Mesothelial cell of epicardium (in vitro differentiated cells): ENCODE data around the gene UCP3. TPM values are rescaled to one million over a fixed set of nuclear protein-coding genes. Genes with fewer than 3 reads are reported as not detected.
A peak's percentile ranks its signal among the peaks of the same experiment; 100 is the strongest.

Experiments used
- DNase-seq, 2 experiments: peaks; one replicate each; pipeline ENCODE4 v3.0.0; 2021; ENCODE audit warnings: low spot score in 2 of 2; ENCODE audit not compliant: unreplicated experiment in 2 of 2
- H3K27ac Mint-ChIP-seq: 2 replicates; pipeline ENCODE4 v1.8.0; 2021; ENCODE audit warnings: mixed read lengths
- H3K27me3 Mint-ChIP-seq: 2 replicates; pipeline ENCODE4 v1.8.0; 2021; ENCODE audit warnings: low read depth, mixed read lengths
- H3K36me3 Mint-ChIP-seq: 2 replicates; pipeline ENCODE4 v1.8.0; 2021; ENCODE audit warnings: mixed read lengths
- H3K4me1 Mint-ChIP-seq: 2 replicates; pipeline ENCODE4 v1.8.0; 2021; ENCODE audit warnings: mixed read lengths
- H3K4me3 Mint-ChIP-seq: 2 replicates; pipeline ENCODE4 v1.8.0; 2021; ENCODE audit warnings: mild to moderate bottlenecking, moderate library complexity, mixed read lengths
- H3K9me3 Mint-ChIP-seq: 2 replicates; pipeline ENCODE4 v1.8.0; 2021; ENCODE audit warnings: mixed read lengths
- total RNA-seq: library from RNA; stranded (reverse); gene quantifications from 3 replicates; pipeline ENCODE4 v1.2.1, GENCODE V29; 2021
- TF ChIP-seq, protein P1 (sequence below): fragments of 200-600 bp; sonication (generic); IDR thresholded peaks from one replicate; pipeline ENCODE4 v1.5.0; 2021; ENCODE audit warnings: antibody characterized with exemption; ENCODE audit not compliant: unreplicated experiment

Gene UCP3
- total RNA-seq, 1 donor from 2014 or later: 5.8 TPM

DNA sequence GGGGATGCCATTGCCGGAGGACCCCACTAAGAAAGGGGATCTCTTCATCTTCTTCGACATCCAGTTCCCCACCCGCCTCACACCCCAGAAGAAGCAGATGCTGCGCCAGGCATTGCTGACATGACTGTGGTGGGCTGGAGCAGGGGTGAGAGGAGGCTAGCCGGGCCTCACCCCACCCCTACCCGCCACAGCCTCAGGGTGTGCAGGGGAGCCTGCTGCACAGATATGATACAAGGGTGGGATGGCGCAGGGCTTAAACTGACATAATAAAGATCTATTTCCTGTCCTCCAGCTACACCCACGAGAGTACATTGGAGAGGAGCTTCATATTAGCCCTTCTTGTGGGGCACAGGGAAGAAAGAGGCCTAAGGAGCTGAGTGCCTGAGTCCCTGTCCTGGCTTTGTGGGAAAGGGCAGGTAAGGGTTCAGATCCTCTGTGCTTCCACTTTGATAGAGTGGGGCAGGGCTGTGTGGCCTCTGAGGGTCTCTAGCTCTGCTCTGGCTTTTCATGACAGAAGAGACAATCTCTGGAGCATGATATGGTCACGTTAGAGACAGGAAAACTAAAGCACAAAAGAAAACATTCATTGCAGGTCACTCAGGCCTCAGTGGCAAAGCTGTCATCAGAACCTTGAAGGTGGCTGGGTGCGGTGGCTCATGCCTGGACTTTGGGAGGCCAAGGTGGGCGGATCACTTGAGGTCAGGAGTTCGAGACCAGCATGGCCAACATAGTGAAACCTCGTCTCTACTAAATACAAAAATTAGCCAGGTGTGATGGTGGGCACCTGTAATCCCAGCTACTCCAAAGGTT, 38.7 kb downstream of the UCP3 start:
- Mint-ChIP-seq H3K27ac (peak overlapping the region; percentile 30), H3K27me3 (no peaks in the 10 kb centered on the region), H3K4me1 (peaks cover 8% of the 10 kb centered on the region), H3K36me3 (peaks cover 1% of the 10 kb centered on the region), H3K4me3 (no peak overlapping the region), H3K9me3 (no peaks in the 10 kb centered on the region)
- no peak for DNase-seq
- TF ChIP-seq, protein P1, sequence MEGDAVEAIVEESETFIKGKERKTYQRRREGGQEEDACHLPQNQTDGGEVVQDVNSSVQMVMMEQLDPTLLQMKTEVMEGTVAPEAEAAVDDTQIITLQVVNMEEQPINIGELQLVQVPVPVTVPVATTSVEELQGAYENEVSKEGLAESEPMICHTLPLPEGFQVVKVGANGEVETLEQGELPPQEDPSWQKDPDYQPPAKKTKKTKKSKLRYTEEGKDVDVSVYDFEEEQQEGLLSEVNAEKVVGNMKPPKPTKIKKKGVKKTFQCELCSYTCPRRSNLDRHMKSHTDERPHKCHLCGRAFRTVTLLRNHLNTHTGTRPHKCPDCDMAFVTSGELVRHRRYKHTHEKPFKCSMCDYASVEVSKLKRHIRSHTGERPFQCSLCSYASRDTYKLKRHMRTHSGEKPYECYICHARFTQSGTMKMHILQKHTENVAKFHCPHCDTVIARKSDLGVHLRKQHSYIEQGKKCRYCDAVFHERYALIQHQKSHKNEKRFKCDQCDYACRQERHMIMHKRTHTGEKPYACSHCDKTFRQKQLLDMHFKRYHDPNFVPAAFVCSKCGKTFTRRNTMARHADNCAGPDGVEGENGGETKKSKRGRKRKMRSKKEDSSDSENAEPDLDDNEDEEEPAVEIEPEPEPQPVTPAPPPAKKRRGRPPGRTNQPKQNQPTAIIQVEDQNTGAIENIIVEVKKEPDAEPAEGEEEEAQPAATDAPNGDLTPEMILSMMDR: no peak

DNA sequence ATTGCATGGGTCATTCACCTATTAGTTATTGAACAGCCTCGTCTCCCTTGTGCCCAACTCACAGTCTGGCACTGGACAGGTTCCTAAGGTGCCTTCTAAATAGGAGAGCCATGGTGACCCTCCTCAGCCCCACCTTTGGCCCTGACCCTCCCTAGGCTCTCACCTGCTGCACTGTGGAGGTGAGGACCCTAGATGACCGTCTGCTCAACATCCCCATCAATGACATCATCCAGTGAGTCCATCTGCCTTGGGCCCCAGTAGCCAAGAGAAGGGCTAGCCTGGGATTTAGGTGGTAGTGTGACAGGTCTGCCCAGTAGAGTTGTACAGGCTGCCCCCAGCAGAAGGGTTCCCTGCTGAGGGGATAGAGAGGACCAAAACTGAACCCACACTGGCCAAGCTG, 39.8 kb downstream of the UCP3 start:
- Mint-ChIP-seq H3K27ac (no peak overlapping the region), H3K36me3 (no peaks in the 10 kb centered on the region), H3K4me3 (no peak overlapping the region), H3K4me1 (peaks cover 11% of the 10 kb centered on the region), H3K9me3 (no peaks in the 10 kb centered on the region), H3K27me3 (no peaks in the 10 kb centered on the region)
- no peak for DNase-seq
- TF ChIP-seq, protein P1: no peak

DNA sequence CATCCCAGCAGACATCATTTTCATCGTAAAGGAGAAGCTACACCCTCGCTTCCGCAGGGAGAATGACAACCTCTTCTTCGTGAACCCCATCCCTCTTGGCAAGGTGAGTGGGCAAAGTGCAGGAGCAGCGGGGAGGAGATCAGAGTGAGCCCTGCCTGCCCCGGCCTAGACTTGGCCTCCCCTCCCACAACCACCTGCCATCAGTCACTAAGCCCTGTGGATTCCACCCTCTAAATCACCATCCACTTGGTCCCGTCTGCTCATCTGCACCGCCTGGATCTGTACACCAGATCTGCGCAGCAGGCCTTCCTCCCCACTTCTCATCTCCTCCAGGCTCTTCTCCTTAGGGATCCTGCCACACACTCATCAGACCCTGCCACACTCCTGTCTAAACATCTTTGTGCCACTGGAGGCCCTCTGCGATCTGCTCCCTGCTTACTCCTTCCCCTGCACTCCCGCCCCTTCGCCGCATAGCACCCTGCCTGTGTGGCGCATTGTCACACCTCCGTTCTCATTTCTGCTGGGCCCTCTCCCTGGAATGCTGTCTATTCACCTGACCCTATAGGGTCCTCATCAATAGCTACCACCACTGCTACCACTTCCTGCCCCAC, 40.4 kb downstream of the UCP3 start:
- DNase-seq: no peak
- H3K36me3 Mint-ChIP-seq: no peaks in the 10 kb centered on the region
- H3K27ac Mint-ChIP-seq: no peak overlapping the region
- no peaks in the 10 kb centered on the region for H3K9me3 Mint-ChIP-seq
- peaks cover 11% of the 10 kb centered on the region for H3K4me1 Mint-ChIP-seq
- no peak overlapping the region for H3K4me3 Mint-ChIP-seq
- TF ChIP-seq, protein P1: no peak
- no peaks in the 10 kb centered on the region for H3K27me3 Mint-ChIP-seq

DNA sequence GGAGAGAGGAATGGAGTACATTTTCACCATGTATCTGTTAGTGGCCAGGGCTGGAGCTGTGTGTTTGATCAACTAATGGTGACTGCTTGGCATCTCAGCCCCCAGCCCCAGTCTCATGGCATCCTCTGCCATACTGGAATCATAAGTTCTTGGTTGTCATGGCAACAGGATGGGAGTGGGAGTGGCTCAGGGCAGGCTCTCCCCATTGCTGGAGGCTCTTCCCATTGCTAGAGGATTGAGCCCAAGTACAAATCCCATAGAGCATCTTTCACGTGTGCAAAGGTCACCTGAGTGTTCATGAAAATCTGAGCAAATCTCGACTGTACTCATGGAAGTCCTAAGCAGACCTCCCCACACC, 43.1 kb downstream of the UCP3 start:
- Mint-ChIP-seq H3K27ac (no peak overlapping the region), H3K4me1 (peaks cover 11% of the 10 kb centered on the region), H3K9me3 (no peaks in the 10 kb centered on the region), H3K4me3 (no peak overlapping the region), H3K27me3 (no peaks in the 10 kb centered on the region), H3K36me3 (no peaks in the 10 kb centered on the region)
- TF ChIP-seq, protein P1: no peak
- DNase-seq: no peak

DNA sequence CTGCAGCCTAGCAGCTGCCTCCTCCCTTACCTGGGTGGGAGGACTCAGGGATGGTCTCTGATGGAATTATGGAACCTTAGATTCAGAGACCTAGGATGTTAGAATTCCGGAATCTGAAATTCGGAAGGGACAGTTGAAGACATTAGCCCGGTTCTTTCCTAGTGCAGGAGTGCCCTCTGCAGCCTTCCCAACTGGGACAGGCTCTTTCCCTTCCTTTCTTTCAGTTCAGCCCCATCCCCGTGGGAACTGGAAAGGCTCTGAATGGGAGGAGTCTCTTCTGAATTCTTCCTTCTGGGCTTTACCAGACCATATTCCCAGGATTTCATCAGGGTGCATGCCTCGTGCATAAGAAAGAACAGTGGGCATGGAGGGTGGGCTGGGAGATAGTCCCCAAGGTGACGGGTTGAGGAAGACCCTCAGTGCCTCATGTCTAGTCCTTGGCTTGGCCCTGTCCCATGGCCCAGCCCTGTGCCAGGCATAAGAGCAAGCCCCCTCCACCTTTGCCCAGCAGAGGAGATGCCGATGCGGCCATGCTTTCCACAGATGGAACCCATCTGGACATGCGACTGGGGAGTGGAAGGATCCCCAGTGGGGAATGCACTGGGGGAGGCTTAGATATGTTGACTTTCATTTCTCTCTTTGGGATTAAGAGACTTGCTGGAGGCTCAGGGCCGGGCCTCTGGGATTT, 43.7 kb downstream of the UCP3 start:
- Mint-ChIP-seq H3K27ac (no peak overlapping the region), H3K4me3 (no peak overlapping the region), H3K9me3 (no peaks in the 10 kb centered on the region), H3K4me1 (peaks cover 8% of the 10 kb centered on the region), H3K27me3 (no peaks in the 10 kb centered on the region), H3K36me3 (no peaks in the 10 kb centered on the region)
- TF ChIP-seq, protein P1: no peak
- DNase-seq: no peak
